NCI-H2107 treated with DMSO at 0.1 percent for 48 hours (cell line): ENCODE measurements around the gene POLR1G.

Experiments used
- DNase-seq: peaks from one replicate; lab custom pipeline; 2025; ENCODE audit not compliant: unreplicated experiment; lab: John Stamatoyannopoulos, UW

POLR1G gene, protein sequence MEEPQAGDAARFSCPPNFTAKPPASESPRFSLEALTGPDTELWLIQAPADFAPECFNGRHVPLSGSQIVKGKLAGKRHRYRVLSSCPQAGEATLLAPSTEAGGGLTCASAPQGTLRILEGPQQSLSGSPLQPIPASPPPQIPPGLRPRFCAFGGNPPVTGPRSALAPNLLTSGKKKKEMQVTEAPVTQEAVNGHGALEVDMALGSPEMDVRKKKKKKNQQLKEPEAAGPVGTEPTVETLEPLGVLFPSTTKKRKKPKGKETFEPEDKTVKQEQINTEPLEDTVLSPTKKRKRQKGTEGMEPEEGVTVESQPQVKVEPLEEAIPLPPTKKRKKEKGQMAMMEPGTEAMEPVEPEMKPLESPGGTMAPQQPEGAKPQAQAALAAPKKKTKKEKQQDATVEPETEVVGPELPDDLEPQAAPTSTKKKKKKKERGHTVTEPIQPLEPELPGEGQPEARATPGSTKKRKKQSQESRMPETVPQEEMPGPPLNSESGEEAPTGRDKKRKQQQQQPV

GRCh38 chr19:45406226-45407090 is at the start of gene POLR1G:
POLR1G (plus strand) TSS chr19:45406644; CDS start chr19:45406697, 53 bp downstream.
- peak; percentile 75 for DNase-seq

GRCh38 chr19:45356760-45357444 is 49.5 kb upstream of the POLR1G start:
- DNase-seq, result no peak

DNA sequence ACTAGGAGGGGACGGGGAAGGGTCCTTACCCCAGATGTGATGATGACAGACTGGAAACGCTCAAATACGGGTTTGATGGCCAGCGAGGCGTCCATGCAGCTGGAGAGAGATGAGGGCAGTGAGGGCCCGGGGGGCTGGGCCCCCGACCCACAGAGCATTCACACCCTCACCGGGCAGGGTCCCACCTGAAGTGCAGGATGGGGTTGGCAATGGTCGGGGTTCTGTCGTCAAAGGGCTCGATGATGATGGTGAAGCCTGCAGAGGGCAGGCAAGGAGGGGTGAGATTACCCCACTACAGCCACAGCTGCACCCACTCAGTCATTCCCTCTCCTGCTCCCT is 49.0 kb upstream of the POLR1G start:
- no peak for DNase-seq

- DNase-seq, result no peak
These were observed 48.1 kb upstream of the POLR1G start for GRCh38 chr19:45358213-45358792.

DNA sequence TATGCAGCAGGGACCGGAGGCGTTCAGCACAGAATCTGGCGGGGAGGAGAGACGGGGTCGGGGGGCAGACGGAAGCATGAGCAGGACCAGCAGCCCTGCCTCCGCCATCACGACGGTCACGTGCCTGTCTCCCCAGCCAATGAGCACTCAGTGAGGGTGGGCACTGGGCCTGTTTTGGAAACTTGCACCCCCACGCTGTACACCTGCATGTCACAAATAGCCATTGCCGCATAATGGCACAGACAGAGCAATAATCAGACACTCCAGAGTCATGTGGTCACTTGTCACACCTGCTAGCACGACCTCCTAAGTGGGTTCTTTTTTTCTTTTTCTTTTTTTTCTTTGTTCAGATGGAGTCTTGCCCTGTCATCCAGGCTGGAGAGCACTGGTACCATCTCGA is 44.8 kb upstream of the POLR1G start:
- DNase-seq, result no peak

DNA sequence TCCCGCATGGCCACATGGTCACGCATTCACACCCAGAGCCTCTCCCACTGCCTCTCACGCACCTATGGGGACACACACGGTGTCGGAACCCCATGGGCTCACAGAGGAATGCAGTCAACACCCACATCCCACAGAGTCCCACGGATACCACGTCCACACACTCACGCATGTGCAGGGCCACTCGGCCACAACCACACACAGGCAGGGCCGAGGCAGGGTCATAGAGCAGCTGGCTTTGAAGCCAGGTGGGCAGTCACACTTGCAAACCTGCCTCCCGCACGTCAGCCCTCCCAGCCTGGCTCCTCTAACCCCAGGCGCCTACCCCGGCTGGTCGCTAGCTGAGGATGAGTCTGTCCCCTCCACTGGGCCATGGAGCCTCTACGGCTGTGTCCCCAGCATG is 44.2 kb upstream of the POLR1G start:
- DNase-seq, result no peak

DNA sequence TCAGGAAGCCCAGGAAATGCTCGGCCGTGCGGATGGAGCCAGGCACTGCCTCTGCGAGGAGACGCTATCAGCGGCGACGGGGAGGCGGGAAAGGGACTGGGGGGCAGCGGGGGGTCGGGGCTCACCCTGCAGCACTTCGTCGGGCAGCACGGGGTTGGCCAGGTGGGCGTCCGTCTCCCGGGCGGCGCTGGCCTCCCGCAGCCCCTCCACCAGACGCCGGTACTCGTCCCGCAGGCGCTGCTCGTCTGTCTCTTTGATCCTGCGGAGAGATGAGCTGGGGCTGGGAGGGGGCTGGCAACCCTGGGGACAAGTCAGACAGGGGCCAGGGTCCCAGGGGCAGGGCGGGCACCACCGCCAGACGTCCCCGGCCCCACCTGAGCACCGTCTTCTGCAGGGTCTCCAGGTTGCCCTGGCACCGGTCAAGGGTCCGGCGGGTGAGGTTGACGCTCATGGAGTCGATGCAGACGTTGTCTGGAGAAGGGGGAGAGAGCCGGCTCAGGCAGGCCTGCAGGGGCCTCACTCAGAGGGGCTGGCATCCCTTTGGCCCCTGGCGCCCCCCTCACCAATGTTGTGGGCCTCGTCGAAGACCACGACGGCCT is 42.5 kb upstream of the POLR1G start:
- no peak for DNase-seq

DNA sequence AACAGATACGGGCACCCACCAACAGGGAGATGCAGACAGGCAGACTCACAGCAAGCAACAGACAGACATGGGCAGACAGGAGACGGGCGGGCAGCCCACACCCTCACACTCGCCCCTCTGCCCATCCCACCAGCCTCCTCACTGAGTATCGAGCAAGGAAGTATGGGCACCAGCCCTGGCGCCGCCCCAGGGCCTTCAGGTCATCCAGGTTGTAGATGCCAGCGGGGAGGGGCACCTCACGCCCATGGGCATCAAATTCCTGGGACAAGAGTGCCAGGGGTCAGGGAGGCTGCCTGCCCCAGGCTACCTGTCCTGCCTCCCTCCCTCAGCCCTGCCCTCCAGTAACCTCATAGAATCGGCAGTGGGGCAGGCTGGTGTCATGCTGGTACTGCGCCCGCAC is 41.7 kb upstream of the POLR1G start:
- DNase-seq, result no peak

- DNase-seq, result no peak
These were observed 38.3 kb upstream of the POLR1G start for GRCh38 chr19:45368127-45368526.

DNA sequence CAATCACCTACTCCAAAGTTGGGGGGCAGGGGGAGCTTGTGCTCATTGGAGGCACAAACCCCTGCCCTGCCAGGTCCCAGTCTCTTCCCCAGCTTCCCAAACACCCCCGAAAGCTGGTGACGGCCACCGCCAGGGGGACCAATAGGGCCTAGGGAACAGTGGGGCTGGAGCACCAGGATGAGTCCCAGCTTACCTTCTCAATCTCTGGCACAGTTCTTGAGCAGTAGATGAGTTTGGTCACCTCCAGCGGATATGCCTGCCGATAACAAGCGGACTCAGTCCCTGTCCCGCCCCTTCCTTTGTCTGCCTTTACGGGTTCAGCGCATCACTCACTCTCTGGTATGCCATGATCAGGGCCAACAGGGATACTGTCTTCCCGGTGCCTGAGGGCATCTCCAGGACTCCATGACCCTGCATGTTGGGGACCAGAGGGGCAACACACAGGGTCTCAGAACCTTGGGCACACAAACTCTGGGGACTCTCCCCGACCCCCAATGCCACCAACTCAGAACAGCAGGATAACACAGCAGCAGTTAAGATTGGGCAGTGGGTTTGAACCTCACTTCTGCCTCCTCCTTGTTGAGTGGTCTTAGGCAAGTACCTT is 37.6 kb upstream of the POLR1G start:
- DNase-seq, result no peak

DNA sequence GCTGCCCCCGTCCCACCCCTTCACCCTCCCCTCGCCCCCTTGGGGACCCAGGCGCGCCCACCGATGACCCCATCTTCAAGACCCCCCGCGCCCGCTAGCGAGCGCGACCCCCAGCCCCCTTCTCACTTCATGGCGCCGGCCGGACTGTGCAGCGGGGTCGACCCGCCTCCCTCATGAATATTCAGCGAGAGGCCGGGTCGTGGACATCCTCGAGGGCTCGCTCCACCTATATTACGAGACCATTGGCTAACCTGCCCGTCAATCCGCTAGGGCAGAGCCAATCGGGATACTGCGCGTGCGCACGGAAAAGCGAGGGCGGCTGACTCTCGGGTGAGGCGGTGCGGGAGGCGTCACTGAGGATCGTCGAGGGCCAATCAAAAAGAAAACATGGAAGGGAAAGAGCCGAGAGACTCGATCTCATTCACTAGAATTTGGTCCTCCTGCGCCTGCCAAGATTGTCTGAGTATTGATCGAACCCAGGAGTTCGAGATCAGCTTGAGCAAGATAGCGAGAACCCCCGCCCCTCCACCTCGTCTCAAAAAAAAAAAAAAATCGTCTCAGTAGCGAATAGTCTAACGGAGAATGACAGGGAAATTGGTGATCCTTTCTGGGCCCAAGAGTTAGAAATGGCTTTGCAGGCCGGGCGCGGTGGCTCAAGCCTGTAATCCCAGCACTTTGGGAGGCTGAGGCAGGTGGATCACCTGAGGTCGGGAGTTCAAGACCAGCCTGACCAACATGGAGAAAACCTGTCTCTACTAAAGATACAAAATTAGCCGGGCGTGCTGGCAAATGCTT is 35.8 kb upstream of the POLR1G start, which contains the start of gene ERCC2:
TSS of gene ERCC2 (minus strand) at position 164 of the 795 bp plus-strand sequence. CDS start at position 131, 33 bp downstream.
- peak; percentile 92 for DNase-seq

GRCh38 chr19:45376045-45376724 is 30.3 kb upstream of the POLR1G start:
- no peak for DNase-seq

DNA sequence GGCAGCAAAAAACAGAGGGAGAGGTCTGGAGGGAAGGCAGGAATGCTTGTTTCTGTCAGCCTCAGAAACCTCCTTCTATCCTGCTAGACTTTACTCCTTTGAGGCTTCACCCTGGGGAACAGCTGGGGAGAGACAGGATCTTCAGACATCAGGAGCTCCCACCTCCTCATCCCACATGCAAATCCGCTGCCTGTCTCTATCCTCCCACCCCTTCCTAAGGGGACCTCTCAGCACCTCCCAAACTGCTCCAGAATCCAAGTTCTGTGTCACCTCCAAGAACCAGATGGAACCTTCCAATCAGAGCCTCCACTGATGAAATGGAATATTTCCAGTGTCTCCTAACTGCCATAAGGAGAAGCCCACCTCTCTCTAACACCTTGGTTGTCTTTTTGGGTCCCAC is 26.3 kb upstream of the POLR1G start:
- no peak for DNase-seq

GRCh38 chr19:45382426-45382825 is 24.0 kb upstream of the POLR1G start:
- no peak for DNase-seq

DNA sequence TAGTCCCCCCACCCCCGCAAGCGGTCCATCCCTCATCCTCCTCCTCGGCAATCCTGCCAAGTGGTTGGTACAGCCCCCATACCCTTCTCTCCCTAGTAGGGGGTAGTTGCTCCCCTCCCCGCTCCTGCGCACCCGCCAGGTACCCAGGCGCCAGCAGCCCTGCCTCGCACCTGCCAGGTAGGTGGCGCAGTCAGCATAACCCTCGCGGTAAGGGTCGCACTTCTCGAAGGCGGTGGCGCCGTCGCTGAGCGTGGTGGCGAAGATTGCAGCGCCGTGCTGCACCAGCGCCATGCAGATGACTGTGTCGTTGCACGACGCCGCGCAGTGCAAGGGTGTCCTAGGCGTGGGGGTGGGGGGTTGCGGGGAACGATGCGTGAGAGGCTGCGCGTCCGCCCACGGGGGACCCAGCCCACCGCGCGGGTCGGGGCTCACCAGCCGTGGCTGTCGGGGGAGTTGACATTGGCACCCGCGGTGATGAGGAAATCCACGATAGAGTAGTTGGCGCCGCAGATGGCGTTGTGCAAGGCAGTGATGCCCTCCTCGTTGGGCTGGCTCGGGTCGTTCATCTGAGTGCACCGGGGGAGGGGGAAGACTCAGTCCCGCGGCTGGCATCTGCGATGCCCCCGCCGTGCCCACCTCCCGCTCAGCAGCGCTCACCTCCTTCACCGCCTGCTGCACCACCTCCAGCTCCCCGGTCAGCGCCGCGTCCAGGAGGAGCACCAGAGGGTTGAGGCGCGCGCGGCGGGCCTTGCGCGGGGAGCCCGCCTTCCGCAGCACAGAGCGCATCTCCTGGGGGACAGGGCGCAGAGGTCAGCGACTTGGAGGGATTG is 20.8 kb upstream of the POLR1G start:
- no peak for DNase-seq

DNA sequence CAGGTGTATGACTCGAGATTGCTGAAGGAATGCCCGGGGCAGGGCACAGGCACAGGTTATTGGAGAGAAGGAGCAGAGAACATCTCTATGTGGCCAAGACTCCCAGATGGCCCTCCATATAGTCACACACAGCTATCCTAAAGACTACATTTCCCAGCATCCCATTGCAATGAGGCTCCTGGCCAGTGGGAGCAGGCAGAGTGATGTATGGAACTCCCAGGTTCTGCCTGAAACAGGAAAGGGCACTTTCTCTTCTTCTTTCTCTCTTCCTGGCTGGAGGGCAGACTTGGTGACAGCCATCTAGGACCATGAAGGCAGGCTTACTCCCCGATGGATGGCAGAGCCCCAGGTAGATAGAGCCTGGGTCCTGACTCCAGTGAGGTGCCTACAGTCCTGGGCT is 15.1 kb upstream of the POLR1G start:
- DNase-seq, result no peak

- DNase-seq, result no peak
These were observed 14.4 kb upstream of the POLR1G start for GRCh38 chr19:45391871-45392665.
